HepG2 (cell line): ENCODE measurements around the gene CHTF18. TPM values are rescaled to one million over a fixed set of nuclear protein-coding genes. Genes with fewer than 3 reads are reported as not detected.

Source experiments
- ATAC-seq: fragments of 200-7000 bp; cut with Tn5 transposase; 3 replicates; pipeline ENCODE4 v1.9.1; 2020; ENCODE audit warnings: mild to moderate bottlenecking, moderate library complexity
- BruUV-seq: library from RNA; stranded (reverse); fragments of 400-500 nt; replicated peaks from 2 replicates; lab custom pipeline; 2021; lab: Mats Ljungman, UMichigan
- CTCF ChIA-PET: fragments of 300-600 bp; formaldehyde crosslinking; extraction: SDS; loops from one replicate; lab custom pipeline; 2021; ENCODE audit warnings: low total read pairs, inconsistent platforms, low intra/inter-chr PET ratio; lab: Yijun Ruan, JAX
- POLR2A ChIA-PET: fragments of 350-600 bp; sonication (Branson Sonifier 250); formaldehyde crosslinking; loops from one replicate; lab custom pipeline; 2020; ENCODE audit warnings: antibody characterized with exemption, inconsistent platforms; lab: Yijun Ruan, JAX
- DNase-seq: peaks from one replicate; pipeline ENCODE4 v3.0.0-alpha.2; 2015; ENCODE audit warnings: low spot score
- FAIRE-seq: peaks from 3 replicates; lab custom pipeline; 2011; peaks lifted over from hg19 to GRCh38; lab: Jason Lieb, UNC
- H2AFZ ChIP-seq: one replicate; pipeline ENCODE4 v1.6.1; 2011; ENCODE audit warnings: low read length, inconsistent platforms
- H3K27ac ChIP-seq: fragments of 300-600 bp; 3 replicates; pipeline ENCODE4 v1.8.0; 2011; ENCODE audit warnings: mixed run types, mild to moderate bottlenecking, mixed read lengths, low read length, inconsistent platforms; ENCODE audit not compliant: insufficient read depth; ENCODE audit errors: extremely low read length
- H3K27me3 ChIP-seq, 2 experiments: fragments of 200-600 bp in 1 of 2; 2 replicates in 1 of 2; 3 replicates in 1 of 2; pipeline versions ENCODE4 v1.6.0 to v1.8.0; 2011; ENCODE audit warnings: low read length in 2 of 2, mild to moderate bottlenecking in 2 of 2, moderate library complexity in 2 of 2, inconsistent platforms in 1 of 2; ENCODE audit not compliant: insufficient read depth in 2 of 2, control insufficient read depth in 1 of 2
- H3K36me3 ChIP-seq, 2 experiments: fragments of 200-600 bp in 1 of 2; replicated peaks in 1 of 2; 2 replicates in 1 of 2; 3 replicates in 1 of 2; pipeline versions ENCODE4 v1.5.1 to v1.8.0; 2011; ENCODE audit warnings: low read length in 2 of 2, inconsistent platforms in 1 of 2; ENCODE audit not compliant: insufficient read depth in 2 of 2, control insufficient read depth in 1 of 2
- H3K4me1 ChIP-seq: 2 replicates; pipeline ENCODE4 v1.5.1; 2012; ENCODE audit warnings: low read length, inconsistent platforms; ENCODE audit not compliant: insufficient read depth
- H3K4me2 ChIP-seq: 2 replicates; pipeline ENCODE4 v1.6.0; 2011; ENCODE audit warnings: low read depth, low read length, inconsistent platforms
- H3K4me3 ChIP-seq, 3 experiments: fragments of 200-600 bp in 1 of 3; sonication (generic), shearing (Covaris generic) in 1 of 3; replicated peaks in 1 of 3; 2 replicates each; pipeline ENCODE4 v1.5.1; 2011 to 2016; ENCODE audit warnings: low read length in 3 of 3, inconsistent platforms in 2 of 3, low read depth in 2 of 3, mild to moderate bottlenecking in 2 of 3, control low read depth in 1 of 3, mixed read lengths in 1 of 3; ENCODE audit not compliant: insufficient read depth in 1 of 3
- H3K79me2 ChIP-seq: one replicate; pipeline ENCODE4 v1.6.1; 2011; ENCODE audit warnings: low read length, inconsistent platforms; ENCODE audit not compliant: insufficient read depth
- H3K9ac ChIP-seq: 2 replicates; pipeline ENCODE4 v1.6.0; 2011; ENCODE audit warnings: mild to moderate bottlenecking, low read depth, low read length, inconsistent platforms; ENCODE audit not compliant: insufficient read depth
- H3K9me3 ChIP-seq: 2 replicates; pipeline ENCODE4 v1.5.1; 2012; ENCODE audit warnings: mild to moderate bottlenecking, low read length
- H4K20me1 ChIP-seq: 2 replicates; pipeline ENCODE4 v1.6.0; 2011; ENCODE audit warnings: inconsistent platforms, mild to moderate bottlenecking, low read length, moderate library complexity; ENCODE audit not compliant: insufficient read depth
- MAFK ChIP-seq, 2 experiments: IDR thresholded peaks in 1 of 2; conservative IDR thresholded peaks in 1 of 2; 2 replicates each; pipeline ENCODE4 v1.6.1; 2011; ENCODE audit warnings: improper control_type of control experiment in 2 of 2, low read length in 2 of 2
- MIXL1 ChIP-seq: IDR thresholded peaks from 2 replicates; pipeline ENCODE4 v1.6.1; 2016
- NFE2 ChIP-seq: sonication (generic); formaldehyde crosslinking; IDR thresholded peaks from 2 replicates; pipeline ENCODE4 v1.4.0; 2020; ENCODE audit warnings: missing genetic modification reagents
- NFIB ChIP-seq: sonication (generic); formaldehyde crosslinking; IDR thresholded peaks from 2 replicates; pipeline ENCODE4 v1.9.0; 2021; ENCODE audit warnings: missing genetic modification reagents, mild to moderate bottlenecking, borderline replicate concordance
- NR2F2 ChIP-seq: IDR thresholded peaks from 2 replicates; pipeline ENCODE4 v1.6.1; 2012; ENCODE audit warnings: low read depth, inconsistent platforms, borderline replicate concordance
- POLR2AphosphoS5 ChIP-seq: IDR thresholded peaks from 2 replicates; pipeline ENCODE4 v1.6.1; 2012; ENCODE audit warnings: low read depth, low read length
- SIN3A ChIP-seq: IDR thresholded peaks from 2 replicates; pipeline ENCODE4 v1.6.1; 2011; ENCODE audit warnings: low read depth, mild to moderate bottlenecking, control low read depth, low read length, borderline replicate concordance
- SMARCC2 ChIP-seq: fragments of 450-650 bp; IDR thresholded peaks from 2 replicates; pipeline ENCODE4 v1.6.1; 2017; ENCODE audit warnings: antibody characterized with exemption, mild to moderate bottlenecking
- ZNF143 ChIP-seq: sonication (generic); formaldehyde crosslinking; IDR thresholded peaks from 2 replicates; pipeline ENCODE4 v1.4.0; 2020; ENCODE audit warnings: missing genetic modification reagents
- ZNF775 ChIP-seq: sonication (generic); formaldehyde crosslinking; IDR thresholded peaks from 2 replicates; pipeline ENCODE4 v1.4.0; 2020; ENCODE audit warnings: missing genetic modification reagents, mild to moderate bottlenecking, moderate library complexity, borderline replicate concordance
- WGBS: methylation state at CpG from one replicate; pipeline ENCODE4 v1.1.6; 2017; ENCODE audit warnings: low lambda C conversion rate; 5-methylcytosine and 5-hydroxymethylcytosine counted together
- in situ Hi-C: cut with HindIII; loops from 2 replicates; pipeline ENCODE4 v1.10.0; 2017; ENCODE audit warnings: low pct_unique_long_range_greater_than_20kb; ENCODE audit not compliant: extremely low pct_ligation_motif_present
- intact Hi-C: fragments of 100-400 bp; cut with micrococcal nuclease; formaldehyde crosslinking; loops from one replicate; pipeline ENCODE4 v1.10.0; 2022; ENCODE audit not compliant: unreplicated experiment
- polyA plus RNA-seq, 8 experiments: library from polyadenylated mRNA; depleted of rRNA in 3 of 8; stranded (reverse) in 7 of 8; unstranded in 1 of 8; fragments of >200 nt; fragmentation: Illumina TruSeq in 4 of 8; extraction: Trizol in 4 of 8; gene quantifications; 2 replicates each; pipeline versions ENCODE4 v1.2.1 to v1.2.3, GENCODE V29; 2011 to 2016; ENCODE audit warnings: low read depth in 4 of 8, missing spikeins in 1 of 8, mixed read lengths in 1 of 8; ENCODE audit not compliant: insufficient read depth in 1 of 8
- total RNA-seq, 5 experiments: library from RNA; depleted of rRNA; stranded (reverse); fragments of >200 nt; fragmentation: Illumina TruSeq; extraction: Trizol; gene quantifications; 2 replicates each; pipeline ENCODE4 v1.2.3, GENCODE V29; 2016; ENCODE audit warnings: low read depth in 1 of 5
- TF ChIP-seq, protein P1 (sequence below): sonication (generic); formaldehyde crosslinking; IDR thresholded peaks from 2 replicates; pipeline ENCODE4 v1.8.1; 2023; ENCODE audit warnings: mild to moderate bottlenecking, missing genetic modification reagents

The CHTF18 gene
- total and polyA plus RNA-seq, 2 of the 13 experiments (the other 11 are each of a cell fraction or from before 2014, with no cell fraction given), result 8.6 to 22.9 TPM

GRCh38 chr16:841455-842060, 53.1 kb downstream of the CHTF18 start:
- ATAC-seq (no peak), FAIRE-seq (no peak), DNase-seq (no peak)
- ChIA-PET POLR2A (no interaction called here), CTCF (no interaction called here)
- no peaks in the 10 kb centered on the region for H3K79me2 ChIP-seq
- no TSS peak for BruUV-seq
- no peaks in the 10 kb centered on the region for H3K36me3 ChIP-seq
- in situ Hi-C loops, result no loop called here
- intact Hi-C loops, result no loop called here
- H3K4me3 ChIP-seq, result no peak overlapping the region
- H3K4me1 ChIP-seq, result no peaks in the 10 kb centered on the region
- H3K27ac ChIP-seq, result no peak overlapping the region
- TF ChIP-seq ZNF143 (CRISPR knock-in tag) (no peak), MAFK (conservative IDR thresholded peaks at IDR 0.05 in 1 of 2, IDR thresholded peaks at IDR 0.05 in 1 of 2; ENCODE audit: low read length in 2 of 2) (no peak), POLR2AphosphoS5 (no peak), SMARCC2 (no peak), NFE2 (CRISPR knock-in tag) (no peak), SIN3A (no peak), NFIB (CRISPR knock-in tag) (no peak), MIXL1 (CRISPR knock-in tag) (no peak), ZNF775 (CRISPR knock-in tag) (no peak), NR2F2 (no peak)
- TF ChIP-seq, protein P1, sequence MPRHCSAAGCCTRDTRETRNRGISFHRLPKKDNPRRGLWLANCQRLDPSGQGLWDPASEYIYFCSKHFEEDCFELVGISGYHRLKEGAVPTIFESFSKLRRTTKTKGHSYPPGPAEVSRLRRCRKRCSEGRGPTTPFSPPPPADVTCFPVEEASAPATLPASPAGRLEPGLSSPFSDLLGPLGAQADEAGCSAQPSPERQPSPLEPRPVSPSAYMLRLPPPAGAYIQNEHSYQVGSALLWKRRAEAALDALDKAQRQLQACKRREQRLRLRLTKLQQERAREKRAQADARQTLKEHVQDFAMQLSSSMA, result no peak
- H3K27me3 ChIP-seq, result peaks cover 12 to 55% of the 10 kb centered on the region in 2 experiments
- H3K4me2 ChIP-seq, result no peak overlapping the region
- no peaks in the 10 kb centered on the region for H4K20me1 ChIP-seq
- H3K9me3 ChIP-seq, result peaks cover 5% of the 10 kb centered on the region
- 14% methylated on average over 17 of the region's 27 CpGs for WGBS
- H3K9ac ChIP-seq, result no peak overlapping the region
- no peak overlapping the region for H2AFZ ChIP-seq
